GM12878 (cell line): ENCODE results near the gene TCF12. TPM values are rescaled to one million over a fixed set of nuclear protein-coding genes. Genes with fewer than 3 reads are reported as not detected.

ENCODE experiments used
- ATAC-seq: fragments of 200-7000 bp; cut with Tn5 transposase; 3 replicates; pipeline ENCODE4 v1.9.1; 2020; ENCODE audit warnings: mild to moderate bottlenecking, moderate library complexity
- BruUV-seq: library from RNA; stranded (reverse); fragments of 400-500 nt; replicated peaks from 2 replicates; lab custom pipeline; 2021; lab: Mats Ljungman, UMichigan
- CTCF ChIA-PET: fragments of 300-600 bp; sonication (Branson Sonifier 250); formaldehyde crosslinking; extraction: SDS; loops from one replicate; lab custom pipeline; 2021; ENCODE audit warnings: inconsistent platforms; lab: Yijun Ruan, JAX
- POLR2A ChIA-PET: fragments of 350-600 bp; formaldehyde crosslinking; extraction: SDS; loops from one replicate; lab custom pipeline; 2021; ENCODE audit warnings: inconsistent platforms; lab: Charles Lee
- RAD21 ChIA-PET: fragments of 300-600 bp; sonication (Branson Sonifier 250); formaldehyde crosslinking; loops from one replicate; lab custom pipeline; 2023; ENCODE audit warnings: antibody characterized with exemption; ENCODE audit not compliant: unreplicated experiment; lab: Charles Lee
- SMC1A ChIA-PET: fragments of 300-600 bp; sonication (Branson Sonifier 250); formaldehyde crosslinking; loops from one replicate; lab custom pipeline; 2023; ENCODE audit not compliant: unreplicated experiment, uncharacterized antibody; lab: Charles Lee
- DNase-seq: peaks from one replicate; pipeline ENCODE4 v3.0.0-alpha.2; 2011; ENCODE audit warnings: low read depth, low spot score
- FAIRE-seq: peaks from 3 replicates; lab custom pipeline; 2011; peaks lifted over from hg19 to GRCh38; lab: Jason Lieb, UNC
- H2AFZ ChIP-seq: 2 replicates; pipeline ENCODE4 v1.6.0; 2011; ENCODE audit warnings: low read depth, low read length, control low read depth; ENCODE audit not compliant: control insufficient read depth
- H3K27ac ChIP-seq: 2 replicates; pipeline ENCODE4 v1.5.1; 2011; ENCODE audit warnings: control low read depth; ENCODE audit not compliant: control insufficient read depth, insufficient read depth
- H3K27me3 ChIP-seq, 2 experiments: replicated peaks in 1 of 2; 2 replicates each; pipeline versions ENCODE4 v1.6.0 to v1.6.1; 2011; ENCODE audit warnings: low read length in 1 of 2; ENCODE audit not compliant: control insufficient read depth in 2 of 2, insufficient read depth in 2 of 2
- H3K36me3 ChIP-seq, 2 experiments: 2 replicates each; pipeline ENCODE4 v1.5.1; 2011; ENCODE audit warnings: low read length in 1 of 2; ENCODE audit not compliant: control insufficient read depth in 2 of 2, insufficient read depth in 2 of 2
- H3K4me1 ChIP-seq: 2 replicates; pipeline ENCODE4 v1.6.1; 2011; ENCODE audit warnings: mild to moderate bottlenecking, low read length, moderate library complexity, mixed read lengths; ENCODE audit not compliant: control insufficient read depth, insufficient read depth
- H3K4me2 ChIP-seq: 2 replicates; pipeline ENCODE4 v1.6.0; 2011; ENCODE audit warnings: control low read depth; ENCODE audit not compliant: control insufficient read depth, insufficient read depth
- H3K4me3 ChIP-seq: fragments of 200-600 bp; sonication (generic); 2 replicates; pipeline ENCODE4 v1.5.1; 2016
- H3K79me2 ChIP-seq: 2 replicates; pipeline ENCODE4 v1.6.0; 2011; ENCODE audit warnings: low read length; ENCODE audit not compliant: control insufficient read depth, insufficient read depth
- H3K9ac ChIP-seq: 2 replicates; pipeline ENCODE4 v1.8.0; 2011; ENCODE audit warnings: low read length, control low read depth, mixed read lengths; ENCODE audit not compliant: control insufficient read depth, insufficient read depth
- H3K9me3 ChIP-seq: replicated peaks from 3 replicates; pipeline ENCODE4 v1.5.1; 2011; ENCODE audit warnings: mild to moderate bottlenecking, low read length; ENCODE audit not compliant: control insufficient read depth, insufficient read depth
- H4K20me1 ChIP-seq: 2 replicates; pipeline ENCODE4 v1.6.0; 2011; ENCODE audit not compliant: control insufficient read depth, insufficient read depth
- CTCF ChIP-seq, 3 experiments: IDR thresholded peaks in 2 of 3; conservative IDR thresholded peaks in 1 of 3; 2 replicates each; pipeline ENCODE4 v1.5.1; 2011; ENCODE audit warnings: low read depth in 3 of 3, low read length in 3 of 3, mild to moderate bottlenecking in 3 of 3, control low read depth in 2 of 3, moderate library complexity in 2 of 3, inconsistent platforms in 1 of 3, mixed read lengths in 1 of 3; ENCODE audit not compliant: control insufficient read depth in 2 of 3, insufficient read depth in 1 of 3; ENCODE audit errors: extremely low read depth in 1 of 3
- EED ChIP-seq: sonication (generic); IDR thresholded peaks from 2 replicates; pipeline ENCODE4 v1.6.1; 2016; ENCODE audit warnings: antibody characterized with exemption, low read depth
- MTA2 ChIP-seq: fragments of 450-650 bp; IDR thresholded peaks from 2 replicates; pipeline ENCODE4 v1.6.1; 2016; ENCODE audit warnings: low read depth, mild to moderate bottlenecking, moderate library complexity
- SPI1 ChIP-seq: IDR thresholded peaks from 2 replicates; pipeline ENCODE4 v1.6.1; 2011; ENCODE audit warnings: low read depth, mild to moderate bottlenecking, low read length, moderate library complexity, borderline replicate concordance; ENCODE audit not compliant: insufficient read depth
- TCF7 ChIP-seq: IDR thresholded peaks from 2 replicates; pipeline ENCODE4 v1.6.1; 2014; ENCODE audit warnings: antibody characterized with exemption, borderline replicate concordance
- ZBTB33 ChIP-seq: fragments of 450-650 bp; IDR thresholded peaks from 2 replicates; pipeline ENCODE4 v1.6.1; 2017; ENCODE audit warnings: mild to moderate bottlenecking
- ZSCAN29 ChIP-seq: fragments of 450-650 bp; IDR thresholded peaks from 2 replicates; pipeline ENCODE4 v1.6.1; 2017; ENCODE audit warnings: mild to moderate bottlenecking, moderate library complexity
- WGBS: methylation state at CpG from one replicate; pipeline ENCODE4 v1.1.6; 2016; ENCODE audit warnings: low lambda C conversion rate; ENCODE audit not compliant: insufficient replicate concordance, insufficient coverage; ENCODE audit errors: missing lambda C conversion rate; 5-methylcytosine and 5-hydroxymethylcytosine counted together
- in situ Hi-C: fragments of 300-500 bp; cut with MboI; formaldehyde crosslinking; loops from 9 replicates; pipeline ENCODE4 v1.14.3; 2018; ENCODE audit warnings: mixed read lengths
- intact Hi-C: fragments of 100-400 bp; cut with micrococcal nuclease; formaldehyde crosslinking; loops from one replicate; pipeline ENCODE4 v1.14.2; 2022; ENCODE audit not compliant: unreplicated experiment
- polyA plus RNA-seq, 11 experiments: library from polyadenylated mRNA; depleted of rRNA in 4 of 11; unstranded in 6 of 11; stranded (reverse) in 5 of 11; fragments of >200 nt; fragmentation: Nextera tagmentation in 4 of 11; fragmentation: Illumina TruSeq in 1 of 11; extraction: Ambion mirVana in 4 of 11; extraction: Trizol in 1 of 11; gene quantifications; 1 replicate in 1 of 11; 2 replicates in 10 of 11; pipeline versions ENCODE4 v1.2.1 to v1.2.3, GENCODE V29; 2011 to 2016; ENCODE audit warnings: inconsistent platforms in 2 of 11, missing spikeins in 2 of 11, low read depth in 1 of 11
- total RNA-seq, 4 experiments: library from RNA; depleted of rRNA in 3 of 4; stranded (reverse); fragments of >200 nt in 3 of 4; fragmentation: Illumina TruSeq in 1 of 4; extraction: Trizol in 1 of 4; gene quantifications; 2 replicates each; pipeline versions ENCODE4 v1.2.1 to v1.2.3, GENCODE V29; 2013 to 2021

The TCF12 gene
- total and polyA plus RNA-seq, 10 of the 15 experiments (the other 5 are each of a cell fraction or from before 2014, with no cell fraction given) = 8.2 to 70.9 (median 49.5) TPM

GRCh38 chr15:57079931-57080620, 161.6 kb downstream of the TCF12 start:
- DNase-seq (no peak), ATAC-seq (peak; percentile 85), FAIRE-seq (no peak)
- Histone ChIP-seq H2AFZ (peak overlapping the region; percentile 30; the same call in 1 of the 2 replicates), H3K27ac (peak overlapping the region; percentile 65), H3K9ac (peak overlapping the region; percentile 49; the same call in 1 of the 2 replicates), H3K36me3 (no peaks in the 10 kb centered on the region), H3K4me2 (peak overlapping the region; percentile 87), H3K79me2 (peaks cover 6% of the 10 kb centered on the region), H3K9me3 (no peaks in the 10 kb centered on the region), H4K20me1 (no peaks in the 10 kb centered on the region), H3K4me1 (peaks cover 7% of the 10 kb centered on the region), H3K27me3 (no peaks in the 10 kb centered on the region), H3K4me3 (peak overlapping the region; percentile 34; the same call in 1 of the 2 replicates)
- CTCF ChIA-PET = interaction anchor here (0.9 kb wide), 1 partner anchor 180 kb away, joined by 3 read pairs; no protein-coding TSS in a partner anchor
- WGBS = 5% methylated on average over 4 of the region's 4 CpGs
- SMC1A ChIA-PET = interaction anchor here (0.8 to 1.5 kb wide), 10 partner anchors 11 to 68 kb away, joined by 3 to 5 read pairs (median 3); no protein-coding TSS in a partner anchor
- in situ Hi-C loops (no loop called here), intact Hi-C loops (loop anchor here (10.0 kb wide), 1 partner anchor 165 kb away; the partner anchor contains the start of gene TCF12)
- TF ChIP-seq CTCF (IDR thresholded peaks at IDR 0.05 in 2 of 3, conservative IDR thresholded peaks at IDR 0.05 in 1 of 3; ENCODE audit: control insufficient read depth in 2 of 3, extremely low read depth in 1 of 3, insufficient read depth in 1 of 3, low read depth in 3 of 3, low read length in 3 of 3) (0 out of 6 replicates have a peak, but pooled peaks of 1 of the 3 experiments have one; percentile 12), TCF7 (0 out of 2 replicates have a peak, but pooled peaks have one; percentile 59), EED (no peak), MTA2 (no peak), ZSCAN29 (no peak), SPI1 (0 out of 2 replicates have a peak, but pooled peaks have one; percentile 8), ZBTB33 (no peak)
- no TSS peak for BruUV-seq
- POLR2A ChIA-PET = interaction anchor here (0.6 kb wide), 1 partner anchor 10 kb away, joined by 4 read pairs; no protein-coding TSS in a partner anchor
- RAD21 ChIA-PET = interaction anchor here (1.1 kb wide), 1 partner anchor 55 kb away, joined by 4 read pairs; no protein-coding TSS in a partner anchor
